Measurements from ENCODE around the gene CNNM2. TPM values are rescaled to one million over a fixed set of nuclear protein-coding genes. Genes with fewer than 3 reads are reported as not detected.
"Not testable (repeated sequence)": the region's sequence is repeated elsewhere in the genome, so short reads cannot be mapped to it uniquely, and the experiment has no call there.

CNNM2 gene
- total and polyA plus RNA-seq, 2 experiments from 2014 or later, result 1.0 to 5.7 TPM

DNA sequence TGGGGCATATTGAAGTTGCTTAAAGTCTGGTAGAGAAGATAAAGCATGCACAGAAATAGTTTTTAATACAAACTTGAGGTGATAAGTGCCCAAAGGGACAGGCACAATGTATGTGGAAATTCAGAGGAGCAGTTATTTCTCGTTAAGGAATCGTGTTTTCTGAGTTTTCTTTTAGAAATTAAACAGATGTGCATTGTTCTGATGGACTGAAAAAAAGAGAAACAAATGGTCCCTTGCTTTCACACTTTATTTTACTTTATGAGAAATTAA lies 45.6 kb downstream of the CNNM2 start:
- Histone ChIP-seq H3K27me3 (replicated peaks; ENCODE audit: insufficient read depth) (no peaks in the 10 kb centered on the region), H3K9me3 (ENCODE audit: low read depth) (no peaks in the 10 kb centered on the region), H2AFZ (no peak overlapping the region), H3K27ac (no peak overlapping the region), H4K20me1 (ENCODE audit: insufficient read depth) (no peaks in the 10 kb centered on the region), H3K36me3 (ENCODE audit: low read depth) (no peaks in the 10 kb centered on the region), H3K9ac (no peak overlapping the region), H3K9me2 (ENCODE audit: insufficient read depth) (no peaks in the 10 kb centered on the region), H3K79me2 (ENCODE audit: insufficient read depth) (no peaks in the 10 kb centered on the region), H3K4me3 (no peak overlapping the region), H3F3A (ENCODE audit: insufficient read depth) (no peaks in the 10 kb centered on the region), H3K4me1 (ENCODE audit: insufficient read depth) (peaks cover 16% of the 10 kb centered on the region; the same call in 1 of the 2 replicates), H3K4me2 (ENCODE audit: unreplicated experiment) (no peak overlapping the region)
- no peak for DNase-seq
- TF ChIP-seq EZH2 (IDR thresholded peaks at IDR 0.05; ENCODE audit: insufficient read depth, poor library complexity, severe bottlenecking) (no peak), EZH2phosphoT487 (IDR thresholded peaks at IDR 0.05; ENCODE audit: insufficient read depth, low read depth) (no peak)
- in situ Hi-C loops (cut with MboI), result no loop called here
- WGBS, 2 experiments (ENCODE audit: low coverage in 1 of 2, low lambda C conversion rate in 2 of 2, missing lambda C conversion rate in 2 of 2), result 80 to 93% methylated on average over 2 of the region's 2 CpGs

DNA sequence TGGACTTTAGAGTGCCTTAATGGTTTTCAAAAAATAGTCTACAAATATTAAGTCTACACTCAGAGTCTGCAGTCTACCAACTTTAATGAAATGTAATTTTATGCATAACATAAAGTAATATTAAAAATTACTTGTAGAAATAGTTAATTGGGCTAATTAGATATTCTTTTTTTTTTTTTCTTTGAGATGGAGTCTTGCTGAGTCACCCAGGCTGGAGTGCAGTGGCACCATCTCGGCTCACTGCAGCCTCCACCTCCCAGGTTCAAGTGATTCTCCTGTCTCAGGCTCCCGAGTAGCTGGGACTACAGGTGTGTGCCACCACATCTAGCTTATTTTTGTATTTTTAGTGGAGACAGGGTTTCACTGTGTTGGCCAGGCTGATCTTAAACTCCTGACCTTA lies 46.0 kb downstream of the CNNM2 start:
- H4K20me1 ChIP-seq (ENCODE audit: insufficient read depth); H2AFZ ChIP-seq; H3K4me3 ChIP-seq; H3K9me2 ChIP-seq (ENCODE audit: insufficient read depth); H3K27me3 ChIP-seq (replicated peaks; ENCODE audit: insufficient read depth); H3K9me3 ChIP-seq (ENCODE audit: low read depth); H3K9ac ChIP-seq; H3K4me2 ChIP-seq (ENCODE audit: unreplicated experiment); H3F3A ChIP-seq (ENCODE audit: insufficient read depth); H3K36me3 ChIP-seq (ENCODE audit: low read depth); H3K27ac ChIP-seq; in situ Hi-C loops (cut with MboI); H3K79me2 ChIP-seq (ENCODE audit: insufficient read depth); DNase-seq: not testable (repeated sequence)
- peaks cover 16% of the 10 kb centered on the region; the same call in 1 of the 2 replicates for H3K4me1 ChIP-seq (ENCODE audit: insufficient read depth)
- WGBS, 2 experiments (ENCODE audit: low coverage in 1 of 2, low lambda C conversion rate in 2 of 2, missing lambda C conversion rate in 2 of 2), result 86 to 88% methylated on average over 2 of the region's 2 CpGs

DNA sequence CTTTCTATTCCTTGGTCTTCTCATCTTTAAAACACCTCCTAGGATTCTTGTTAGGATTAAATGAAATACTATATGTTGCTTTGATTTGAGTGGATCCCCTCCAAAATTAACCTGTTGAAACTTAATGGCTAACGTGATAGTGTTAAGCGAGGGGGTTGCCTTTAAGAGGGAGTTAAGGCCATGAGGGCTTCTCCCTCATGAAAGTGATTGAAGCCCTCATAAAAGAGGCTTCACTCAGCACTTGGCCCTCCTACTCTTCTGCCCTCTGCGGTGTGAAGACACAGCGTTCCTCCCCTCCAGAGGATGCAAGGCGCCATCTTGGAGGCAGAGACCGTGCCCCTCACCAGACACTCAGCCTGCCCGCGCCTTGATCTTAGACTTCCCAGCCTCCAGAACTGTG lies 46.6 kb downstream of the CNNM2 start:
- DNase-seq, result no peak
- Histone ChIP-seq H3K4me1 (ENCODE audit: insufficient read depth) (peaks cover 16% of the 10 kb centered on the region; the same call in 1 of the 2 replicates), H3K27me3 (replicated peaks; ENCODE audit: insufficient read depth) (no peaks in the 10 kb centered on the region), H3K79me2 (ENCODE audit: insufficient read depth) (no peaks in the 10 kb centered on the region), H3F3A (ENCODE audit: insufficient read depth) (no peaks in the 10 kb centered on the region), H3K36me3 (ENCODE audit: low read depth) (no peaks in the 10 kb centered on the region), H4K20me1 (ENCODE audit: insufficient read depth) (no peaks in the 10 kb centered on the region), H3K4me3 (no peak overlapping the region), H3K4me2 (ENCODE audit: unreplicated experiment) (no peak overlapping the region), H3K9me2 (ENCODE audit: insufficient read depth) (no peaks in the 10 kb centered on the region), H3K9ac (no peak overlapping the region), H3K9me3 (ENCODE audit: low read depth) (no peaks in the 10 kb centered on the region), H3K27ac (no peak overlapping the region), H2AFZ (no peak overlapping the region)
- TF ChIP-seq EZH2 (IDR thresholded peaks at IDR 0.05; ENCODE audit: insufficient read depth, poor library complexity, severe bottlenecking), result no peak
- TF ChIP-seq EZH2phosphoT487 (IDR thresholded peaks at IDR 0.05; ENCODE audit: insufficient read depth, low read depth), result no peak
- in situ Hi-C loops (cut with MboI), result no loop called here
- 90 to 92% methylated on average over 8 of the region's 8 CpGs for WGBS, 2 experiments (ENCODE audit: low coverage in 1 of 2, low lambda C conversion rate in 2 of 2, missing lambda C conversion rate in 2 of 2)

DNA sequence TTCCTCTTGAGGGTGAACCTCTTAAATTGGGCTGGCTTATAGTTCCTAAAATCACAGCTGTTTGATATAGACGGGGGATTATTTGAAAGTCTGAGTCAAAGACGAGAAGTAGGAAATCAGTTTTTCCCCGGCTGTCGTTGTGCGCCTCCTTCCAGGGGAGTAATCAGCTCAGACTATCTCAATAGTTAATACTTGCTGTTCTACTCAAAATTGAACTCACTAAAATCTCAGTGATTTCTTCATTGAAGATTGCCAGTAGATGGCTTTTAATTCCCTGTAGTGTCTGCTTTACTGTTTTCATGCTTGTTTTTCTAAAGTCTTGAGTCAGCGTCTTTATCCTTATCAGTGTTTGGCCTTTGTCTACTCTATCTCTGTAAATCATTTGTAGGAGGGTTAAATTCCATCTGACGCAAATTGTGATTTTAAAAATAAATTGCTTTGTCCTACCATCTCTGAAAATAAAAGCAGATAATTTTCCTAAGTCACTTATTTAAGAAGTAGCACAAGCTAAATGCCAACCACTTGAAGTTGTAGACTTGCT lies 47.3 kb downstream of the CNNM2 start:
- Histone ChIP-seq H3K36me3 (ENCODE audit: low read depth) (no peaks in the 10 kb centered on the region), H3K79me2 (ENCODE audit: insufficient read depth) (no peaks in the 10 kb centered on the region), H3K9me3 (ENCODE audit: low read depth) (no peaks in the 10 kb centered on the region), H3F3A (ENCODE audit: insufficient read depth) (no peaks in the 10 kb centered on the region), H3K9ac (no peak overlapping the region), H3K4me2 (ENCODE audit: unreplicated experiment) (no peak overlapping the region), H3K27me3 (replicated peaks; ENCODE audit: insufficient read depth) (no peaks in the 10 kb centered on the region), H3K27ac (no peak overlapping the region), H3K4me1 (ENCODE audit: insufficient read depth) (peaks cover 16% of the 10 kb centered on the region; the same call in 1 of the 2 replicates), H2AFZ (no peak overlapping the region), H3K4me3 (no peak overlapping the region), H4K20me1 (ENCODE audit: insufficient read depth) (no peaks in the 10 kb centered on the region), H3K9me2 (ENCODE audit: insufficient read depth) (no peaks in the 10 kb centered on the region)
- in situ Hi-C loops (cut with MboI), result no loop called here
- no peak for TF ChIP-seq EZH2 (IDR thresholded peaks at IDR 0.05; ENCODE audit: insufficient read depth, poor library complexity, severe bottlenecking)
- TF ChIP-seq EZH2phosphoT487 (IDR thresholded peaks at IDR 0.05; ENCODE audit: insufficient read depth, low read depth), result no peak
- WGBS, 2 experiments (ENCODE audit: low coverage in 1 of 2, low lambda C conversion rate in 2 of 2, missing lambda C conversion rate in 2 of 2), result 95 to 96% methylated on average over 7 of the region's 7 CpGs
- no peak for DNase-seq

GRCh38 chr10:102967123-102967522 lies 49.0 kb downstream of the CNNM2 start:
- Histone ChIP-seq H3K79me2 (ENCODE audit: insufficient read depth) (no peaks in the 10 kb centered on the region), H3K36me3 (ENCODE audit: low read depth) (no peaks in the 10 kb centered on the region), H3K9me3 (ENCODE audit: low read depth) (no peaks in the 10 kb centered on the region), H3K27ac (no peak overlapping the region), H3K9me2 (ENCODE audit: insufficient read depth) (no peaks in the 10 kb centered on the region), H3K9ac (no peak overlapping the region), H3K4me3 (no peak overlapping the region), H3K4me1 (ENCODE audit: insufficient read depth) (peaks cover 16% of the 10 kb centered on the region; the same call in 1 of the 2 replicates), H2AFZ (no peak overlapping the region), H3K27me3 (replicated peaks; ENCODE audit: insufficient read depth) (no peaks in the 10 kb centered on the region), H3F3A (ENCODE audit: insufficient read depth) (no peaks in the 10 kb centered on the region), H4K20me1 (ENCODE audit: insufficient read depth) (no peaks in the 10 kb centered on the region), H3K4me2 (ENCODE audit: unreplicated experiment) (no peak overlapping the region)
- in situ Hi-C loops (cut with MboI), result no loop called here
- DNase-seq, result no peak
- no peak for TF ChIP-seq EZH2 (IDR thresholded peaks at IDR 0.05; ENCODE audit: insufficient read depth, poor library complexity, severe bottlenecking)
- no peak for TF ChIP-seq EZH2phosphoT487 (IDR thresholded peaks at IDR 0.05; ENCODE audit: insufficient read depth, low read depth)
